ENCODE data around the gene DCAF5. TPM values are rescaled to one million over a fixed set of nuclear protein-coding genes. Genes with fewer than 3 reads are reported as not detected.

Gene DCAF5
- polyA plus RNA-seq, 1 donor = 66.6 TPM

DNA sequence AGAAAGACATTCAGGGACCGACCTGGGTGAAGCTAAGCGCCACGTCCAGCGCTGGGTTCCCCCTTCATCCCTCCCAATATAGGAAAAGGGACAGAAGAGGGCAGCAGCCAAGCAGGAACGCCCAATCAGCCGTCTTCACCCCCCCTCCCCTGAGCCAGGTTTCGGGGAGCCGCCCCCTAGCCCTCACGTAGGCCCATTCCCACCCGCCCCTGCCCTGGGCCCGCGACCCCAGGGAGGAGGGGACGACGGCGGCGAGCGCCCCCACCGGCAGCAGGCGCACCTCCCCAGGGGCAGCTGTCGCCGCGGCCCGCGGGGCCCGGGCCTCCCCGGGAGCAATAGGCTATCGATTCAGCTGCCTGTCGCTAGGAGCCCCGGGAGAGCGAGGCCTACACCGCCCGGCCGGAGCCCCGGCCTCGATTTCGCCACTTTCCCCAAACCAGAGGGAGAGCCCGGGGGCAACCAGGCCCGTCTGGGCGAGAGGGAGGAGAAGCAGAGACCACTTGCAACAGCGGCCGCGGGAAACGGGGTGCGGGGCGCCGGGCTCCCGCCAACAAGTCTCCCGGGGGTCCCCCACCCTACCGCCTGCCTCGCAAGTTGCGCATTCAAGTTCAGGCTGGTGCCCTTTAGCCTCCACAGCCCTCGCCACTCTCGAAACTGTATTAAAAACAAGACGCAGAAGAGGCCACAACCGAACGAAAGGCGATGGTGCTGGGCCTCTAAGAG, 1.3 kb downstream of the DCAF5 start:
- DNase-seq = peak; percentile 66

- no peak for DNase-seq
These were observed 3.3 kb downstream of the DCAF5 start for GRCh38 chr14:69149461-69150244.

GRCh38 chr14:69142101-69142500, 10.8 kb downstream of the DCAF5 start:
- peak; percentile 26 for DNase-seq

- no peak for DNase-seq
These were observed 11.4 kb downstream of the DCAF5 start for GRCh38 chr14:69141550-69141949.

- DNase-seq = no peak
These were observed 13.2 kb downstream of the DCAF5 start for GRCh38 chr14:69139743-69140142.

GRCh38 chr14:69137843-69138535, 14.9 kb downstream of the DCAF5 start:
- DNase-seq = no peak

DNA sequence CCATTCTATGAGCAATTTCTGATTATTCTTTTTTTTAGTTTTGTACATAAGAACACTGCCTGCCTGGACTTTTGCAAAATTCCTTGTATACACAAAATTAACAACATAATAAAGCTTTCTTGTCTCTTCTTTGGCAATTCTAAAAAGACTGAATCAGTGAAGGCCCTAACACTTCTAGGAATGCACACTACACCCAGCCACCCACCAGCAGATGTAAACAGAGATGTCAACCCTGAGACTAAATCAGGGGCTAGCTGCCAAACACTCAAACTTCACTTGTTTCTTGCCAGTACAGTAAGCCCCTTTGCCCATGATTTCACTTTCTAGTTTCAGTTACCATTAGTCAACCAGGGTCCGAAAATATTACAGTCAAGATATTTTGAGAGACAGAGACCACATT, 15.5 kb downstream of the DCAF5 start:
- DNase-seq = no peak

DNA sequence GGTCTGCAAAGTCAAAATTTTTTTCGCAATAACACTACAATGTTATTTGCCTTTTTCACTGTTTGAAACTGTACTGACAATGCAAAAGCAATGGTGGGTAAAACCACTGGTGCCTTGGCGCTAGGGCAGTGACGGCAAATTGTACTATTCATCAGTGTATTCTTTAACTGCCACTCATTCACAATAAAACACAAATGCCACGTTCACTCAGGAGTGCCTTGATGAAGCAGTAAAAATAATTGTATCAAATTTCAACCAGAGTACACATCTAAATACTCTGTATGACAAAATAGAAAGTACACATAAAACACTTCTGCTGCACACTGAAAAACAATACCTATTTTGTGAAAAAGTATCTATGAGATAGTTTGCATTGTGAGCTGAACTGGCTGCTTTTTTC, 17.8 kb downstream of the DCAF5 start:
- DNase-seq = no peak

DNA sequence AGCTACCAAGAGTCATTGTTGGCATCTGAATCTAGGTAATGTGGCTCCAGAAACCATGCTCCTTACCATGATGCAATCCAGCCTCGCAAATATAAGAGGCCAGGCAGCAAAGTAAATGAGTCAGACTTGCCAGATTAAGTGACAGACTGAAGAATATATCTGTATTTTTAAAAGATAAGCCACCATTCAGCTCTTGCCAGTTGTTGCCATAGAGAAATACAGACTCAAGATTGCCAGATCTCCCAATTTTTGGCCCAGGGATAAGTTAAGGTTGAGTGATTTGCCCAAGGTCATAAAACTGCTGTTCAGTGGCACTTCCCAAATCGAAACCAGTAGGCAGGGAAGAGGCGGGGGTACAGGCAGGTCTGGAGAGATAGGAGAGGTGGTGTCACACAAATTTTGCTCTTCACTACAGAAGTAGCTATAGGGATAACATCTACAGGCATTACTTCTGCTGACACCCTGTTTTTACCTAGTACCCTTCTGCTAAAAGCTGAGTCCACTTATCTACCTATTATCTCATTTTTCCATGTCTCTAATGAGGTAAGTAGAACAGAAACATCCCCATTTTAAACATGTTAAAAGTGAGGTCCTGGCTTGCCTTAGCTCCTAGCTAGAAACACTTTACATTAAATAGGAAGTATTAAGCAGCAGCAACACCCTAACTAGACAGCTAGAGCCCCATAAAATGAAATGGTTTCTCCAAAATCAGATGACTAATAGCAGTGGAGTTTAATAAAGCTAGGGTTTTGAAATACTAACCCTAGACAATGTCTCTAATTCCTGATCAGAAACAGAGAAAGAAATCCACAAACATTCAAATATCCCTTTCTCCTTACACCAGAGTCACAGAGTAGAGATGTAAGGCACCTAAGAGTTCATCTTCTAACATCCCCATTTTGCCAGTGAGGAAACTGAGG, 19.5 kb downstream of the DCAF5 start:
- DNase-seq = no peak

DNA sequence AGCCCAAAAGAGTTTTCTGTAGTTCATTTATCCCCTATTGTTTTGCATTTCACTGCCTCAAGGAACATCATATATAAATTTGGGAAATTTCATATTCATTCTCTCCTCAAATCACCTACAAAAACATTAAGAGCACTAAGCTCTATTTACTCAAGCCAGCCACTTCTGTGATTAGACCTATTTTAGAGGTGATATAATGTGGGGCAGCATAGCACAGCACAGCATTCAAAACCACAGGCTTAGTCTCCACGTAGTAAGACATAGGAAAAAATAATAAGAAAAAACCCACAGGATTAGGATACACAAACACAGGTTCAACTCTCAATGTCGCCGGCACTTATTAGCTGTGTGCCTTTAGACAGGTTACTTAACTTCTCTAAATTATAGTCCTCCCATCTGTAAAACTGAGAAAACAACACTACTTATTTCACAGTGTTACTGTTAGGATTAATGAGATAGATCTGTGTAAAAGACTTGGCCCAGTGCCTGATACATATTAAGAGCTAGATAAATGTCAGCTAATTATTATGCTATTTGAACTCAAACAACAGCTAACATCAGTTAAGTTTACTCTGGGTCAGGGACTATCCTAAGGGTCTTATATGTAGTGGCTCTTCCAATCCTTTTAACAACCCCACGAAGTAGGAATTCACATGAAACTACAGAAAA, 20.3 kb downstream of the DCAF5 start:
- DNase-seq = no peak

DNA sequence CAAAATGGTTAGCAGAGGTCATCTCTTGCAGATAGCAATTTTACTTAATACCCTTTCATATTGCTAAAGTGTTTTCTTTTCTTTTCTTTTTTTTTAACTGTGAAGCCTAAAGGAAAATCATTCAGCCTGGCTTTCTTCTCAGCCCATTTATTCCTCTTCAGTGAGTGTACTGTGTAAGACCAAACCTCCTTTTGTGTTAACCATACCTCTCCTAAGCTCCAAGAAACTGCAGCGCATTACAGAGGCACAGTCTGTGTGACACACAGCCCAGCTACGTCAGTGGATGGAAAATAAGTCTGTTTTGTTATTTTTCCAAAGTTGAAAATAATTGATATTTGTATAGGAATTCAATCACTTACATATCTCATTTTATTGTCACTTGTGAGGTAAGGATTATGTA, 21.7 kb downstream of the DCAF5 start:
- no peak for DNase-seq

- DNase-seq = peak; percentile 81
These were observed 23.5 kb downstream of the DCAF5 start for GRCh38 chr14:69129264-69129880.

DNA sequence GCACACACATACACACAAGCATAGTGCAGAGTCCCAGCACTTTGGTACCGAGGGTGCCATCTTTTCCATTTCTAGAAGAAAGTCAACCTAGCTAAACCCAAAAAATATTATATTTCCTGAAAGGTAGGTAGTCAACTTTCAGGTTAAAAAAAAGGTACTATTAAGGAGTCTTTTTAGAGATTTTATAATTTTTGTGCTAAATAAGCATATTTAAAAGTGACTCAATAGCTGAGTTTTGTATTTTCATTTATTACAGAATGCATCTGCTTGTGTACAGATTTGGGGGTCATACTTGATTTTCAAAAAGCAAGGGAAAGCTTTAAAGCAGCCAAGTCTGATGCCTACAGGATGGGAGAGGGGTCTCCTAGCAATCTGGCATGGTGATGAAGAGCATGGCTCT, 34.6 kb downstream of the DCAF5 start:
- no peak for DNase-seq

GRCh38 chr14:69117020-69117767, 35.7 kb downstream of the DCAF5 start:
- peak; percentile 27 for DNase-seq

- no peak for DNase-seq
These were observed 37.3 kb downstream of the DCAF5 start for GRCh38 chr14:69115407-69116185.

- DNase-seq = no peak
These were observed 38.2 kb downstream of the DCAF5 start for GRCh38 chr14:69114763-69115162.

GRCh38 chr14:69108358-69108757, 44.6 kb downstream of the DCAF5 start:
- no peak for DNase-seq

GRCh38 chr14:69107407-69108003, 45.4 kb downstream of the DCAF5 start:
- no peak for DNase-seq

- no peak for DNase-seq
These were observed 46.5 kb downstream of the DCAF5 start for GRCh38 chr14:69106451-69106850.

Measured in left kidney (tissue), 2 donors.